IMR-90 (cell line): ENCODE measurements around the gene CNKSR3. TPM values are rescaled to one million over a fixed set of nuclear protein-coding genes. Genes with fewer than 3 reads are reported as not detected.

Source experiments
- ATAC-seq: fragments of 200-7000 bp; cut with Tn5 transposase; 2 replicates; pipeline ENCODE4 v1.9.1; 2020; ENCODE audit warnings: low read depth, mild to moderate bottlenecking, moderate library complexity
- BruUV-seq: library from RNA; stranded (reverse); fragments of 400-500 nt; replicated peaks from 2 replicates; lab custom pipeline; 2021; lab: Mats Ljungman, UMichigan
- CTCF ChIA-PET: fragments of 300-600 bp; formaldehyde crosslinking; extraction: SDS; loops from one replicate; lab custom pipeline; 2021; ENCODE audit warnings: antibody characterized with exemption; lab: Yijun Ruan, JAX
- POLR2A ChIA-PET: fragments of 300-600 bp; sonication (Branson Sonifier 250); formaldehyde crosslinking; loops from one replicate; lab custom pipeline; 2022; ENCODE audit warnings: antibody characterized with exemption; ENCODE audit not compliant: unreplicated experiment; lab: Charles Lee
- DNase-seq: peaks from one replicate; pipeline ENCODE4 v3.0.0; 2013
- H2AFZ ChIP-seq: replicated peaks from 2 replicates; pipeline ENCODE3; 2013; ENCODE audit warnings: low read length, mild to moderate bottlenecking; ENCODE audit not compliant: poor library complexity
- H2AK5ac ChIP-seq: 2 replicates; pipeline ENCODE4 v1.6.1; 2013; ENCODE audit warnings: low read depth, low read length, inconsistent platforms
- H2AK9ac ChIP-seq: replicated peaks from 2 replicates; pipeline ENCODE3; 2013; ENCODE audit warnings: mild to moderate bottlenecking, low read depth, low read length, moderate library complexity; ENCODE audit not compliant: poor library complexity
- H2BK120ac ChIP-seq: 2 replicates; pipeline ENCODE4 v1.6.1; 2013; ENCODE audit warnings: low read depth, low read length, inconsistent platforms
- H2BK15ac ChIP-seq: 3 replicates; pipeline ENCODE4 v1.6.1; 2013; ENCODE audit warnings: low read depth, low read length, inconsistent platforms
- H2BK20ac ChIP-seq: 2 replicates; pipeline ENCODE4 v1.6.1; 2013; ENCODE audit warnings: low read depth, mild to moderate bottlenecking, inconsistent platforms, low read length, moderate library complexity
- H2BK5ac ChIP-seq: 2 replicates; pipeline ENCODE4 v1.6.1; 2013; ENCODE audit warnings: mild to moderate bottlenecking, low read depth, low read length, inconsistent platforms; ENCODE audit not compliant: poor library complexity, severe bottlenecking
- H3K14ac ChIP-seq: replicated peaks from 2 replicates; pipeline ENCODE4 v1.6.1; 2013; ENCODE audit warnings: low read depth, low read length, inconsistent platforms
- H3K18ac ChIP-seq: 2 replicates; pipeline ENCODE4 v1.6.1; 2013; ENCODE audit warnings: low read depth, low read length, control low read depth
- H3K23ac ChIP-seq: 2 replicates; pipeline ENCODE4 v1.6.1; 2013; ENCODE audit warnings: low read depth, low read length, inconsistent platforms
- H3K27ac ChIP-seq: 2 replicates; pipeline ENCODE4 v1.5.1; 2013; ENCODE audit warnings: mild to moderate bottlenecking, control low read depth, low read length; ENCODE audit not compliant: insufficient read depth
- H3K27me3 ChIP-seq: 2 replicates; pipeline ENCODE4 v1.6.1; 2013; ENCODE audit warnings: low read length; ENCODE audit not compliant: control insufficient read depth, insufficient read depth
- H3K36me3 ChIP-seq: 2 replicates; pipeline ENCODE4 v1.6.1; 2013; ENCODE audit warnings: low read length, mixed read lengths; ENCODE audit not compliant: control insufficient read depth, insufficient read depth
- H3K4ac ChIP-seq: 2 replicates; pipeline ENCODE4 v1.6.1; 2013; ENCODE audit warnings: low read depth, low read length, inconsistent platforms
- H3K4me1 ChIP-seq: 2 replicates; pipeline ENCODE4 v1.6.1; 2013; ENCODE audit warnings: low read length, mixed read lengths; ENCODE audit not compliant: control insufficient read depth, insufficient read depth
- H3K4me2 ChIP-seq: 2 replicates; pipeline ENCODE4 v1.6.1; 2013; ENCODE audit warnings: low read depth, mild to moderate bottlenecking, control low read depth, low read length, moderate library complexity
- H3K4me3 ChIP-seq: 2 replicates; pipeline ENCODE4 v1.5.1; 2013; ENCODE audit warnings: low read depth, mild to moderate bottlenecking, control low read depth, low read length, moderate library complexity; ENCODE audit not compliant: insufficient read depth
- H3K56ac ChIP-seq: 2 replicates; pipeline ENCODE4 v1.6.1; 2013; ENCODE audit warnings: low read length, inconsistent platforms; ENCODE audit not compliant: insufficient read depth; ENCODE audit errors: extremely low read depth
- H3K79me1 ChIP-seq, 2 experiments: 2 replicates each; pipeline ENCODE4 v1.6.1; 2013; ENCODE audit warnings: low read length in 2 of 2, inconsistent platforms in 1 of 2, low read depth in 1 of 2
- H3K9ac ChIP-seq: 2 replicates; pipeline ENCODE4 v1.6.1; 2013; ENCODE audit warnings: low read depth, low read length, control low read depth
- H3K9me1 ChIP-seq: 2 replicates; pipeline ENCODE4 v1.6.1; 2013; ENCODE audit warnings: low read length, inconsistent platforms; ENCODE audit not compliant: insufficient read depth
- H3K9me3 ChIP-seq: 2 replicates; pipeline ENCODE4 v1.6.1; 2013; ENCODE audit warnings: low read length; ENCODE audit not compliant: control insufficient read depth, insufficient read depth
- H4K20me1 ChIP-seq: 2 replicates; pipeline ENCODE4 v1.6.1; 2013; ENCODE audit warnings: low read length, inconsistent platforms; ENCODE audit not compliant: insufficient read depth
- H4K5ac ChIP-seq: 2 replicates; pipeline ENCODE4 v1.6.1; 2013; ENCODE audit warnings: mild to moderate bottlenecking, low read depth, low read length, control low read depth
- H4K8ac ChIP-seq, 2 experiments: 2 replicates each; pipeline ENCODE4 v1.6.1; 2013; ENCODE audit warnings: low read depth in 2 of 2, low read length in 2 of 2, control low read depth in 1 of 2, inconsistent platforms in 1 of 2
- H4K91ac ChIP-seq: 2 replicates; pipeline ENCODE4 v1.6.1; 2013; ENCODE audit warnings: low read depth, low read length, inconsistent platforms; ENCODE audit not compliant: insufficient read depth
- BHLHE40 ChIP-seq: fragments of 150-350 bp; IDR thresholded peaks from 2 replicates; pipeline ENCODE4 v1.6.1; 2016; ENCODE audit warnings: mild to moderate bottlenecking, low read depth, low read length
- CEBPB ChIP-seq: IDR thresholded peaks from 2 replicates; pipeline ENCODE4 v1.6.1; 2012; ENCODE audit warnings: low read depth, low read length, improper control_type of control experiment
- CHD1 ChIP-seq: IDR thresholded peaks from 2 replicates; pipeline ENCODE4 v1.6.1; 2012; ENCODE audit warnings: low read depth, low read length, improper control_type of control experiment
- CTCF ChIP-seq: conservative IDR thresholded peaks from 2 replicates; pipeline ENCODE4 v1.5.1; 2012; ENCODE audit warnings: mild to moderate bottlenecking, low read depth, low read length, improper control_type of control experiment
- ELK1 ChIP-seq: fragments of 150-350 bp; IDR thresholded peaks from 2 replicates; pipeline ENCODE4 v1.6.1; 2016; ENCODE audit warnings: low read depth, mild to moderate bottlenecking, low read length, moderate library complexity, borderline replicate concordance
- FOS ChIP-seq: fragments of 150-350 bp; IDR thresholded peaks from 2 replicates; pipeline ENCODE4 v1.6.1; 2016; ENCODE audit warnings: low read depth, low read length
- MAFK ChIP-seq: IDR thresholded peaks from 2 replicates; pipeline ENCODE4 v1.6.1; 2012; ENCODE audit warnings: low read depth, low read length, improper control_type of control experiment
- MAZ ChIP-seq: IDR thresholded peaks from 2 replicates; pipeline ENCODE4 v1.6.1; 2012; ENCODE audit warnings: low read depth, mild to moderate bottlenecking, low read length, improper control_type of control experiment, moderate library complexity, borderline replicate concordance
- MXI1 ChIP-seq: IDR thresholded peaks from 2 replicates; pipeline ENCODE4 v1.6.1; 2012; ENCODE audit warnings: low read depth, mild to moderate bottlenecking, low read length, moderate library complexity, borderline replicate concordance
- NFE2L2 ChIP-seq: fragments of 150-350 bp; IDR thresholded peaks from 2 replicates; pipeline ENCODE4 v1.6.1; 2016; ENCODE audit warnings: low read depth, mild to moderate bottlenecking, low read length
- POLR2A ChIP-seq: IDR thresholded peaks from 2 replicates; pipeline ENCODE4 v1.6.1; 2012; ENCODE audit warnings: mild to moderate bottlenecking, low read depth, low read length
- RAD21 ChIP-seq: IDR thresholded peaks from 2 replicates; pipeline ENCODE4 v1.6.1; 2012; ENCODE audit warnings: low read length, improper control_type of control experiment
- RCOR1 ChIP-seq: IDR thresholded peaks from 2 replicates; pipeline ENCODE4 v1.6.1; 2012; ENCODE audit warnings: mild to moderate bottlenecking, low read length, improper control_type of control experiment; ENCODE audit not compliant: insufficient replicate concordance
- RFX5 ChIP-seq: IDR thresholded peaks from 2 replicates; pipeline ENCODE4 v1.8.0; 2012; ENCODE audit warnings: low read depth, mild to moderate bottlenecking, low read length, moderate library complexity
- SMC3 ChIP-seq: fragments of 150-350 bp; IDR thresholded peaks from 2 replicates; pipeline ENCODE4 v1.6.1; 2016; ENCODE audit warnings: low read depth, mild to moderate bottlenecking, antibody characterized with exemption, low read length, moderate library complexity
- USF2 ChIP-seq: fragments of 150-350 bp; IDR thresholded peaks from 2 replicates; pipeline ENCODE4 v1.6.1; 2017; ENCODE audit warnings: mild to moderate bottlenecking, antibody characterized with exemption, low read length, low read depth
- WGBS, 2 experiments: methylation state at CpG; one replicate each; pipeline versions ENCODE4 v1.1.5 to v1.1.7; 2013; ENCODE audit warnings: missing lambda C conversion rate in 2 of 2; ENCODE audit not compliant: insufficient read length in 1 of 2; ENCODE audit errors: extremely low coverage in 2 of 2; 5-methylcytosine and 5-hydroxymethylcytosine counted together
- dilution Hi-C: fragments of 300-500 bp; cut with HindIII; formaldehyde crosslinking; loops from one replicate; pipeline ENCODE4 v1.14.3; 2018; ENCODE audit warnings: low sequenced_read_pairs; ENCODE audit not compliant: unreplicated experiment
- in situ Hi-C: fragments of 300-500 bp; cut with MboI; formaldehyde crosslinking; loops from 3 replicates; pipeline ENCODE4 v1.14.3; 2019; ENCODE audit warnings: low sequenced_read_pairs, inconsistent platforms, mixed read lengths
- intact Hi-C: fragments of 100-400 bp; cut with micrococcal nuclease; formaldehyde crosslinking; loops from 2 replicates; pipeline ENCODE4 v1.10.0; 2022
- polyA plus RNA-seq, 3 experiments: library from polyadenylated mRNA; depleted of rRNA; stranded (reverse); fragments of >200 nt; gene quantifications; 2 replicates each; pipeline ENCODE4 v1.2.3, GENCODE V29; 2012; ENCODE audit warnings: low replicate concordance in 1 of 3
- total RNA-seq: library from RNA; depleted of rRNA; stranded (reverse); fragments of >200 nt; gene quantifications from 2 replicates; pipeline ENCODE4 v1.2.3, GENCODE V29; 2012

The CNKSR3 gene
- total and polyA plus RNA-seq, 2 of the 4 experiments (the other 2 are of a cell fraction): 6.7 to 15.8 TPM

- Histone ChIP-seq H3K79me1 (peaks cover 20 to 35% of the 10 kb centered on the region in 2 experiments), H4K8ac (no peak overlapping the region), H2AK5ac (no peak overlapping the region), H3K36me3 (peaks cover 2% of the 10 kb centered on the region), H4K91ac (no peak overlapping the region), H3K27me3 (no peaks in the 10 kb centered on the region), H2AFZ (no peak overlapping the region), H3K4me3 (no peak overlapping the region), H4K5ac (no peak overlapping the region), H2BK5ac (no peak overlapping the region), H4K20me1 (peaks cover 9% of the 10 kb centered on the region; the same call in 1 of the 2 replicates), H2BK20ac (no peak overlapping the region), H3K56ac (no peak overlapping the region), H3K23ac (no peak overlapping the region), H3K14ac (no peak overlapping the region), H2BK15ac (no peak overlapping the region), H3K9me1 (peaks cover 4% of the 10 kb centered on the region; the same call in 1 of the 2 replicates), H3K4ac (no peak overlapping the region), H2AK9ac (no peak overlapping the region), H3K27ac (no peak overlapping the region), H3K4me2 (no peak overlapping the region), H3K4me1 (peaks cover 5% of the 10 kb centered on the region), H3K18ac (no peak overlapping the region), H3K9ac (no peak overlapping the region), H3K9me3 (no peaks in the 10 kb centered on the region), H2BK120ac (no peak overlapping the region)
- POLR2A ChIA-PET: no interaction called here
- intact Hi-C loops (no loop called here), dilution Hi-C loops (no loop called here), in situ Hi-C loops (no loop called here)
- CTCF ChIA-PET: interaction anchor here (0.6 kb wide), 1 partner anchor 12 kb away, joined by 3 read pairs; no protein-coding TSS in a partner anchor
- no peak for ATAC-seq
- TF ChIP-seq RFX5 (no peak), CHD1 (no peak), NFE2L2 (no peak), BHLHE40 (no peak), RCOR1 (no peak), MXI1 (no peak), SMC3 (no peak), MAFK (no peak), RAD21 (no peak), CTCF (no peak), MAZ (no peak), USF2 (no peak), POLR2A (no peak), ELK1 (no peak), FOS (no peak), CEBPB (no peak)
- WGBS, 2 experiments: no CpG with 5 or more reads among the region's 2 CpGs
- no TSS peak for BruUV-seq
- DNase-seq: no peak
These were observed 57.2 kb downstream of the CNKSR3 start for GRCh38 chr6:154453329-154453728.
